Middle frontal gyrus (tissue), 1 donor: ENCODE data around the gene GPR26.

Source experiments
- DNase-seq: peaks from one replicate; pipeline ENCODE4 v3.0.0-alpha.2; 2015; ENCODE audit warnings: low spot score; ENCODE audit errors: extremely low spot score

The GPR26 gene, protein sequence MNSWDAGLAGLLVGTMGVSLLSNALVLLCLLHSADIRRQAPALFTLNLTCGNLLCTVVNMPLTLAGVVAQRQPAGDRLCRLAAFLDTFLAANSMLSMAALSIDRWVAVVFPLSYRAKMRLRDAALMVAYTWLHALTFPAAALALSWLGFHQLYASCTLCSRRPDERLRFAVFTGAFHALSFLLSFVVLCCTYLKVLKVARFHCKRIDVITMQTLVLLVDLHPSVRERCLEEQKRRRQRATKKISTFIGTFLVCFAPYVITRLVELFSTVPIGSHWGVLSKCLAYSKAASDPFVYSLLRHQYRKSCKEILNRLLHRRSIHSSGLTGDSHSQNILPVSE

GRCh38 chr10:123666318-123667236, at the start of gene GPR26:
Gene GPR26, plus strand, starts transcription at chr10:123666355. Its CDS starts 53 bp downstream, at chr10:123666408.
- no peak for DNase-seq

DNA sequence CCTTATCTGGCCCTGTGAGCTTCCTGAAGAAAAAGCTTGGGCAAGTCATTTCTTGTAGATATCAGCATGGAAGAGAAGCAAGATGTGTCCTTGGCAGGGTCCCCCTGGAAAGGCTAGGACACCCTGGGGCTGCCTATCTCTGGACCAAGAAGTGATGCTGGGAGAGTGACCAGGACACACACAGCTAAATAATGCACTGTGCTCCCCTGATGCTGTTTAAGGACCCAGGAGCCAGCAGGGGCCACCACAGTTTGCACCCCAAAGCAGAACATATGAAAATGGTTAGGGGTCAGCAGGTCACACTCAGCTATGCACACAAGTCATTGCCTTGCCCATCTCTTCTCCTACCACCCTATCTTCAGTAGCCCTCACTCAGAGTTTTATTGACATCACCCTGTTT, 47.9 kb upstream of the GPR26 start:
- no peak for DNase-seq

DNA sequence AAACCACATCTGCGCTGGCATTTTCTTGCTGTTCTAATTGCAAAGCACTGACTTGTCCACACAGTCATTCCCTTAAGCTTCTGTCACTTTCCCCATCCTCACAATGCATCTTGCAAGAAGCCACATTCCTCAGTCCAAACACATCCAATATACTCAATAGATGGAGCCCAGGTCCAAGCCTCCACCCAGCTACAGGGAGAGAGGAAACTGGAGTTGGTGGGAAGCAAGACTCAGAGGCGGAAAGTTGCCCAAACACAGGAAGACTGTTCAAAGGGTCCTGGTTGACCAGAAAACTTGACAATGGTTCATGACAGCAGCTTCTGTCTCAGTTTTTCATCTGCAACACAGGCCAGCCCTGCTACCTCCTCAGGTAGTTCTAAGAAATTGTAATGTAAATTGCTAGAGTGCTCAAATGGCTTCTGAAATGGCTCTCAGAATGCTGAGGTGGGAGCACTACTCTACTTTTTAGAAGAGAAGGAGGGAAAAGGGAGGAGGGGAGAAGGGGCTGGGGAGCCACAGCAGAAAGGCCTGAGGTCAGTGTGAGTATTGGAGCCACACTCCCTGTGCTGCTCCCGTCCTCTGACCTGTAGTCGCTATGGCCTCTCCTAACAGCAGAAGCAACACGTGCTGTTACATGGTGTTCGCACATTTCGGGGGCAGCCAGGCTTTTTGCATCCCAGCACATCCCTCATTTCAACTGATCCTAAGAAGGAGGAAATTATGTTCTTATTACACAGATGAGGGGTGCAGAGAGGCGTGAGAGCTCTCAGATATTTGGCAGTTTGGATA, 46.9 kb upstream of the GPR26 start:
- DNase-seq, result no peak

- no peak for DNase-seq
These were observed 45.5 kb upstream of the GPR26 start for GRCh38 chr10:123620621-123621020.

- DNase-seq, result no peak
These were observed 44.7 kb upstream of the GPR26 start for GRCh38 chr10:123621492-123621891.

- DNase-seq, result no peak
These were observed 44.2 kb upstream of the GPR26 start for GRCh38 chr10:123621916-123622315.

DNA sequence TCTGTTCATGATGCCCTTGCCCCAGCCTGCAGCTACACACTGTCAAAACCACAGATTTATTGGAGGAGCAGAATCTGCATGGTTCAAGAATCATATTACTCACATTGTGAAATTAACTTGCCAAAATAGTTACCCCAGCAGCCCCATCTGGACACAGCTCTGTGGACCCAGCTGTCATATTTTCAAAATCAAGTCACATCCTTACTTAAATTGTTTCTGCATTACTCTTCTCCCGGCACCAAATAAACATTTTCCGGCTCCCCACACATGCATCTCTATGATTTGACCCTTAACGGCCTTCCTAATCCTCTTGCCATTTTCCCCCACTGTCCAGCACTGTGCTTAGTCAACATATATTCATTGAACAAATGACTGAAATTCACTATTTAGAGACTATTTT, 43.8 kb upstream of the GPR26 start:
- no peak for DNase-seq

GRCh38 chr10:123624086-123624485, 42.1 kb upstream of the GPR26 start:
- DNase-seq, result no peak

GRCh38 chr10:123633106-123633505, 33.0 kb upstream of the GPR26 start:
- no peak for DNase-seq

DNA sequence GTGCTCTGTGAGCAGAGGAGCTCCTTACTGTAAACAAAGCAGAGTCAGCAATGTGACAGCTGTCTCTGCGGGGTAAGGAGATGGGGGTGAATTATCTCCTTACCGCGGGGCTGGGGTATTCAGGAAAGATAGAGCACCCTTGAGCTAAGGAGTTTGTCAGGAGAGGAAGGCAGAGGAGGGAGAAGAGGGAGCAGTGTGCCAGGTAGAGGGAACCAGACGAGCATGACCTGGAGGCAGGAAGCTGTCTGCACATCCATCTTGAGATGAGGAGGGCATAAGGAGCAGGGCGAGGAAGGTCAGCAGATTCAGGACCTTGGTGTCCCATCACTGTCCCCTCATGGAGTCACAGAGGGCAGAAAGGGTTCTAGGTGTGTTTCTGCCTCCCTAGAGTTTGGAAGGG, 32.5 kb upstream of the GPR26 start:
- no peak for DNase-seq

GRCh38 chr10:123634221-123634620, 31.9 kb upstream of the GPR26 start:
- DNase-seq, result no peak

- DNase-seq, result no peak
These were observed 31.0 kb upstream of the GPR26 start for GRCh38 chr10:123635131-123635530.

DNA sequence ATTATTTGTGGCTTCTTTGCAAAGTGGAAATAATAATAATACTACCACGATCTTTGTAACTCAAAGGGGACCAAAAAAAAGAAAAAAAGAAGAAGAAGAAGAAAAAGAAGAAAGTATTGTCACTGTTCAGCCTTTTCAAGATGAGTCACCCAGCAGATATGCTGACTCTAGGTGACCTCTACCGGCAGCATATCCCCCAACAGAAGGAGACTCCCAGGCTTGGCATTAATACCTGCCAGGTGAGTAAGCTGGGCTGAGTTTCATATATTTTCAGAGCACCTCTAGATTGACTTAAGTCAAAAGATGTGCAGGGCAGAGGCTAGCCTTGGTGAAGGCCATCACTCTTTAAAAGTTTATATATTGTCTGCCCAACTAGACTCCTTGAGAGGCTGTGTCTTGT, 30.4 kb upstream of the GPR26 start:
- no peak for DNase-seq

- DNase-seq, result no peak
These were observed 29.4 kb upstream of the GPR26 start for GRCh38 chr10:123636598-123637325.

DNA sequence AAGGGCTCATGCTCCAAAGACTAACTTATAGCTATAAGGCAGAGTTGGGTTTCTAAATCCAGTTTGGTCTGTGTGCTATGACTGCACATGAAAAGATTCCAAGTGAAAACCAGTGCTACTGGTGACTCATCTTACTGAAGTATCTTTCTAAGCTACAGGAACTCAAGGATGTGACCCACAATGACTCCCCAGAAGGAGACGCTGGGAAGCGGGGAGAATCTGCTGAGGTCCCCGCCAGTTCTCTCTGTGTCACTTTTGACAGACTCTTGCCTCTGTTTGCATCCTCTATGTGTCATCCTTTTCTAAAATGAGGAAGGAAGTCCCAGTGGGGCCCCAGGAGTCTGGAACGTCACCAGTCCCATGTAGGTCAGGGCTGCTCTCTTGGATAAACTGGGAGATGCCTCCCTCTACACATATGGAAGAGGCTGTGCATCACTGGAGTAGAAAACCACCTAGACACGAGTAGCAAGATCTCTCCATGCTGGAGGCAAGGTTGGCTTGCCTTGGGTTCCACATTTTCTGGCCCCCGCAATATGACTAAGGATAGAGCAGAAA, 28.8 kb upstream of the GPR26 start:
- DNase-seq, result no peak

DNA sequence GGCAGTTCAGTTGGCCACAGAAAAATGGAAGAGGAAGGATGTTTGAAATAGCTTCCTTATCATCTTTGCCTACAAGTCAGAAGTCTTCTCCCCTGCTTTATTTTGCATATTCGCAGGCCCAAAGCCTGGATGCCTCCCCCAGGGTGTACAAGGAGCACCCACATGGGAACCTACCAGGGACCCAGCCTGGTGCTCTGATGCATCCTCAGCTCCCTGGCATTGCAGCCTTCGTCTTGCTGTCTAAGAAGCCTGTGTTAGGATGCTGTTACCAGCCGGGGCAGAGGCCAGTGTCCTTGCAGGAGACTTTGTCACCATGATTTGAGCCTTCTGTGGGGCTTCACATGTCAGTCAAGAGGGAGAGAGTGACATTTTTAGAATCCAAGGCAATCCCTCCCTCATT, 27.0 kb upstream of the GPR26 start:
- no peak for DNase-seq

- DNase-seq, result no peak
These were observed 26.1 kb upstream of the GPR26 start for GRCh38 chr10:123640016-123640535.

DNA sequence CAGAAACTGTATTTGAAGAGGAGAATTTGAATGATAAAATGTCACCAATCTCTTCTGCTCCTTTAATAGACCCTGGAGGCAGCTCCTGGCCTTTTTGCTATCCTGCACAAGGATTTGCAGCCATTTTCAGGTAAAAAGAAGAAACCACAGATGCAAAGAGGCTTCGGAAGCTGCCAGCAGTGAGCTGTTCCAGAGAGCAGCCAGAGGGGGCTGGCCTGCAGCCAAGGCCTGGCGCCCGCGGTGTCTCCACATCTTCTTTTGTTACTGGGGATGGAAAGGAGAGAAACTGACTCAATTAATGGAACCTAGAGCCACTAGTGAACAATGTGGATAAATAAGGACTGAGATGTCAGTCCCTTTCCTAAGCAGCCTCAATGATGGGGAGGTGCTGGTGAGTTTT, 23.9 kb upstream of the GPR26 start:
- no peak for DNase-seq

GRCh38 chr10:123642697-123643096, 23.5 kb upstream of the GPR26 start:
- no peak for DNase-seq

- DNase-seq, result no peak
These were observed 22.8 kb upstream of the GPR26 start for GRCh38 chr10:123643315-123643714.

DNA sequence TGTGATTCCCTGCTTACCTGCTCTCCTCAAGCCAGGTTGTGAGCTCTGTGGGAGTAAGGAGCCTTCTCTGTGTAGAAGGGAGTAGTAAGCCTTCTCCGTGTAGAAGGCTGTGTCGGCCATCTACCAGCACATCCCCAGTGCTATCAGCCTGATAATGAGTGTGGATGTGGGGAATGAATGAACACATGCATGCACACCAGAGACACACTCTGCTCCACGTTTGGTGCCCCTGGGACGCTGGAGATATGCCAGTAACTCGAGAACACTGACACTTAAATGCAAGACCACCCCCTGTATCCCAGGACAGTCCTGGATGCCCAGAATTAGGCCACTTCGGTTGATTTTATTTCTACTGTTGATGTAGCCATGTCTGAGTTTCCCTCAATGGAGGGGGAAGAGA, 21.1 kb upstream of the GPR26 start:
- DNase-seq, result no peak
